Right kidney (tissue), 9 donors: ENCODE results near the gene TOR1AIP1.
A peak's percentile ranks its signal among the peaks of the same experiment; 100 is the strongest.
"Not testable (repeated sequence)": the region's sequence is repeated elsewhere in the genome, so short reads cannot be mapped to it uniquely, and the experiment has no call there.

Source experiments
- DNase-seq: peaks from one replicate; pipeline ENCODE4 v3.0.0-alpha.2; 2016
- long read RNA-seq, 8 donors: transcript quantifications; one replicate each; lab custom pipeline, GENCODE V29; 2026

The TOR1AIP1 gene
- long read RNA-seq, donor 1, full-length matches to known transcripts: 9 of 23 reads
- long read RNA-seq, donor 1, partial matches to known transcripts: 14 of 23 reads
- long read RNA-seq, donor 1, other reads (novel, unspliced or antisense): 0 of 23 reads
- long read RNA-seq, donor 2, full-length matches to known transcripts: 4 of 4 reads
- long read RNA-seq, donor 2, partial matches to known transcripts: 0 of 4 reads
- long read RNA-seq, donor 2, other reads (novel, unspliced or antisense): 0 of 4 reads
- long read RNA-seq, donor 3, full-length matches to known transcripts: 2 of 2 reads
- long read RNA-seq, donor 3, partial matches to known transcripts: 0 of 2 reads
- long read RNA-seq, donor 3, other reads (novel, unspliced or antisense): 0 of 2 reads
- long read RNA-seq, donor 4, full-length matches to known transcripts: 3 of 12 reads
- long read RNA-seq, donor 4, partial matches to known transcripts: 9 of 12 reads
- long read RNA-seq, donor 4, other reads (novel, unspliced or antisense): 0 of 12 reads
- long read RNA-seq, donor 5, partial matches to known transcripts: 8 of 12 reads
- long read RNA-seq, donor 5, other reads (novel, unspliced or antisense): 0 of 12 reads
- long read RNA-seq, donor 6, transcript TOR1AIP1-208 (10 exons, 3,685 nt): major isoform, 5 of 5 reads
- long read RNA-seq, donor 6, partial matches to known transcripts: 0 of 5 reads
- long read RNA-seq, donor 6, other reads (novel, unspliced or antisense): 0 of 5 reads
- long read RNA-seq, donor 7, full-length matches to known transcripts: 10 of 20 reads
- long read RNA-seq, donor 7, partial matches to known transcripts: 10 of 20 reads
- long read RNA-seq, donor 7, other reads (novel, unspliced or antisense): 0 of 20 reads
- long read RNA-seq, donor 8, full-length matches to known transcripts: 4 of 4 reads
- long read RNA-seq, donor 8, partial matches to known transcripts: 0 of 4 reads
- long read RNA-seq, donor 8, other reads (novel, unspliced or antisense): 0 of 4 reads

- DNase-seq: peak; percentile 99
Observed at GRCh38 chr1:179882253-179883039, at the start of gene TOR1AIP1. Gene TOR1AIP1 (plus strand): TSS chr1:179882285. CDS start chr1:179882503, 218 bp downstream.

DNA sequence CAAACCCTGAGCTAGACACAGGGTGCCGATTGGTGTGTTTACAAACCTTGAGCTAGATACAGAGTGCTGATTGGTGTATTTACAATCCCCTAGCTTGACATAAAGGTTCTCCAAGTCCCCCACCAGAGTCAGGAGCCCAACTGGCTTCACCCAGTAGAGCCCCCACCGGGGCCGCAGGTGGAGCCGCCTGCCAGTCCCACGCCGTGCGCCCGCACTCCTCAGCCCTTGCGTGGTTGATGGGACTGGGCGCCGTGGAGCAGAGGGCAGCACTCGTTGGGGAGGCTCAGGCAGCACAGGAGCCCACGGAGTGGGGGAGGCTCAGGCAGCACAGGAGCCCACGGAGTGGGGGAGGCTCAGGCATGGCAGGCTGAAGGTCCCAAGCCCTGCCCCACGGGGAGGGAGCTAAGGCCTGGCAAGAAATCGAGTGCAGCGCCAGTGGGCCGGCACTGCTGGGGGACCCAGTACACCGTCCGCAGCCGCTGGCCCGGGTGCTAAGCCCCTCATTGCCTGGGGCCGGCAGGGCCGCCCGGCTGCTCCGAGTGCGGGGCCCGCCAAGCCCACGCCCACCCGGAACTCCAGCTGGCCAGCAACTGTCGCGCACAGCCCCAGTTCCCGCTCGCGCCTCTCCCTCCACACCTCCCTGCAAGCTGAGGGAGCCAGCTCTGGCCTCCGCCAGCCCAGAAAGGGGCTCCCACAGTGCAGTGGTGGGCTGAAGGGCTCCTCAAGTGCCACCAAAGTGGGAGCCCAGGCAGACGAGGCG lies 45.2 kb upstream of the TOR1AIP1 start:
- not testable (repeated sequence) for DNase-seq

DNA sequence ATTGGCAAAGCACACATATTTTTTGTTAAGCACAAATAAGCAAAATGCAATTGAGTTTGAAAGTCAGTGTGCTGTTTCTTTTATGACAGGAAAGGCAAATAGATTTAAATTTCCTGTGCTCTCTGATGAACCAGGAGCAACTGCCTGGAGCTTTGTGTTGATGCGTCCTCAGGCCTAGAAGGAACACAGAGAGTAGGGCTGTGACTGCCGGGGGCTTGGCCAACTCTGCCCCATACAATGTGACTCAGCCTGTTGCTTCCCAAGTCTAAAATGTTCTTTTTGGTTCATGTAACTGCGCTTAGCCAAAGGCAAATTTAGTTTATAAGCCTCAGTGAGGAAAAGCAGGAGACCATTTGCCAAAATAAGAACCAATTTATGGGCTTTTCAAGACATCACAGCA lies 42.0 kb upstream of the TOR1AIP1 start:
- no peak for DNase-seq

GRCh38 chr1:179848233-179848632 lies 33.9 kb upstream of the TOR1AIP1 start:
- DNase-seq: no peak

- no peak for DNase-seq
Observed at GRCh38 chr1:179853102-179853501, 29.0 kb upstream of the TOR1AIP1 start.

DNA sequence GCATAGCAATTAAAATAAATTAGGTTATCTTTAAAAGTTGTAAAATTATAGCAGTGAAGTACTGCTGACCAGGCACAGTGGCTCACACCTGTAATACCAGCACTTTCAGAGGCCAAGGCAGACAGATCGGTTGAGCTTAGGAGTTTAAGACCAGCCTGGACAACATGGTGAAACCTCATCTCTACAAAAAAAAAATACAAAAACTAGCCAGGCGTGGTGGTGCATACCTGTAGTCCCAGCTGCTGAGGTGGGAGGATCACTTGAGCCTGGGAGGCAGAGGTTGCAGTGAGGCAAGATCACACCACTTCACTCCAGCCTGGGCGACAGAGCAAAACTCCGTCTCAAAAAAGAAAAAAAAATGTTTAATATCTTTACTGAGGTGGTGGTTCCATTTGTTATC lies 26.3 kb upstream of the TOR1AIP1 start:
- DNase-seq: not testable (repeated sequence)

DNA sequence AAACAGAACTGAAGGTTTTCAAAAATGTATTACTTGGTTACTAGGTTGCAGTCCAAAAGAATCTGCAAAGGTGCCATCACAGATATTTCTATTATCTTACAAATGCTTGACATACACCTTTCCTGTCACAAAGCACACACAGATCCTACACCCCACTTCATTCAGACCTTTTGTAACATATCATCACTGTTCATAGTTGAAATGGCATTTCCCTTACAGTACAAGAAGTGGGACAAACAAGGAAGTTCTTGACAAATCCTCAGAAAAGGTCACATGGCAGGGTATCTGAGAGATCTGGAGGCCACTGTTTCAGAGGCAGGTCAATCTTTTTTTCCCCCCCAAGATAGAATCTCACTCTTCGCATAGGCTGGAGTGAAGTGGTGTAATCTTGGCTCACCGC lies 25.8 kb upstream of the TOR1AIP1 start:
- no peak for DNase-seq

DNA sequence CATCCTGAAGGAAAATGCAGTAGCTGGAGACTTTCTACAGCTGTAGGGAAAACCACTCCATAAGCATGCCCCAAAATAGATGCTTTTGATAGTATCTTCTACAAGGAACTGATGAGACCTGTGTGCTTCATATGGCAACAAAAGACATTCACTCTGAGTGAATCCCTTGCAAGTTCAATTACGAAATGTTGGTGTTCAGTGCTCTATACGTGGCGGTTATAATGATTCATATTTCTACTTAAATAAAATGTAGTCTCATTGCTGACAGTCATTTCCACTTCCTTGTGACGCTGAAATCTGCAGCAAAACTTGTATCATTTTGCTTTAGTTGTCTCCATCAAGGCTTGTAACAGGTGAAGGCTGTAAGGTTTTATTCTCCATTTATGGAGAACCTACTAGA lies 25.1 kb upstream of the TOR1AIP1 start:
- no peak for DNase-seq

DNA sequence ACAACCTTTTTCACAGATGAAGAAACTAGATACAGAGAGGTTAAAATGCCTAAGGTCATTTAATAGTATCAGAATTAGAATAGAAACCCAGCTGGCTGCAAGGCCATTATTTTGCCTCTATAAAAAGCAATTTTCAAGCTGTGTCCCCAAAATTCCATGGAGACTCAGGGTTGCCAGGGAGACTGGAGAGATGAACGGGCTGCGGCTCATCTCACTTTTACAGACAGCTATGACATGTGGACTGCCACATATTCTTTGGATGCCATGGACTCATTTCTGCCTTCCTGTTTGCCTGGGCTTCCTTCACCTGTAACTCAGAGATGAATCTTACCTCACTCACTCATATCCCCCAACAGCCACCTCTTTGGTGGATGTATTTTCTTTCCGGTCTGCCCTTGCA lies 21.4 kb upstream of the TOR1AIP1 start:
- DNase-seq: no peak

GRCh38 chr1:179865377-179865776 lies 16.7 kb upstream of the TOR1AIP1 start:
- no peak for DNase-seq

GRCh38 chr1:179866616-179867015 lies 15.5 kb upstream of the TOR1AIP1 start:
- DNase-seq: no peak

DNA sequence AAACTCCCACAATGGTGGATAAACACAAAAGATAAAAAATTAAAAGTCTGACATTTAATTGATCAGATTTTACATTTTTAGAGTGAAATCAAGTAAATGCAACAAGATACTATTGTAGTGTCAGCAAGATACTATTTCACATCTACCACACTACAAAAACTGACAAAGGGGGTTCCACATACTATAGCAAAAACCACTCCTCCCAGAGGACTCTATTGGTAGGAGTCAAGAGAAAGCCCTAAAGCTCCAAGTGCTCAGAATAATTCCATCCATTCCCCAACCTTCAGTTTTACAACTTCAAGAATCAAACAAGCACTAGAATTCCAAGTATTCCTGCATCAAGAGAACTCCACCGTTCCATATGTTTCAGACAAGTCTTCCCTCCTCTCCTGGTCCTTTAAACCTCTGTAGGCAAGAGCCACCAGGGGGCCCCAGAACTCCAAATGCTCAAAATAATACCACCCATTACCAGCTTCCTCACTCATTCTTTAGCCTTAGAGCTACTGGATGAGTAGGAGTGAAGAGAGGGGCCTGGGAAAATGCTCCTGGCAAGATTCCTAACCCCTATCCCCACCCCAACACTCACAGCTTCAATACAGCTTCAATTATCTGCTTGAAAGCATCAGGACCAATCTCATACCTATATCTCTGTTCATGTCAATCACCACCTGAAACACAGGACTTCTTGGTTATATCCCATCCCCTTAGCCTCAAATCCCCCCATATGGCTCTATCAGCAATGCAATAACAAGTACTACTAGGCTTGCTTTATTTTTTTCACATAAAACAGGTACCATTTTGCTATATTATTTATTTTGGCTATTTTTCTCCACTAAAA lies 14.4 kb upstream of the TOR1AIP1 start:
- DNase-seq: no peak

- no peak for DNase-seq
Observed at GRCh38 chr1:179870870-179871269, 11.2 kb upstream of the TOR1AIP1 start.

GRCh38 chr1:179871940-179872339 lies 10.1 kb upstream of the TOR1AIP1 start:
- DNase-seq: no peak

DNA sequence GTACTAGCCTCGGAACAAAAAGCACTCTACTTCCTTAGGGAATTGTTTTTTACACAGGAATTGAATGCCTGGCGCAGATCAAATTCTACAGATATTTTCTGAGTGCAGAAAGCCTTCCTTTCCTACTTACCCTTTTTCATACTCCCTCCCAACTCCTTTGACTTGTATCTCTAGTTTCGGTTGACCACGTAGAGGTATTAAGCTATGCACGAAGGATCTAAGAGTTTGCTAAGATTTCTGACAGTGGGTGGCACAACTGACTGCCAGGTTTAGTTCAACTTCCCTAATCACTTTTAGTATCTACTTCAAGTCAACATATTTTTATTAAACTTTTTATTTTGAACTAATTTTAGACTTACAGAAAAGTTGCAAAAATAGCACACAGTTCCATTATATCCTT lies 9.5 kb upstream of the TOR1AIP1 start:
- DNase-seq: no peak

GRCh38 chr1:179873438-179873851 lies 8.6 kb upstream of the TOR1AIP1 start:
- no peak for DNase-seq

- DNase-seq: no peak
Observed at GRCh38 chr1:179875596-179876299, 6.3 kb upstream of the TOR1AIP1 start.

DNA sequence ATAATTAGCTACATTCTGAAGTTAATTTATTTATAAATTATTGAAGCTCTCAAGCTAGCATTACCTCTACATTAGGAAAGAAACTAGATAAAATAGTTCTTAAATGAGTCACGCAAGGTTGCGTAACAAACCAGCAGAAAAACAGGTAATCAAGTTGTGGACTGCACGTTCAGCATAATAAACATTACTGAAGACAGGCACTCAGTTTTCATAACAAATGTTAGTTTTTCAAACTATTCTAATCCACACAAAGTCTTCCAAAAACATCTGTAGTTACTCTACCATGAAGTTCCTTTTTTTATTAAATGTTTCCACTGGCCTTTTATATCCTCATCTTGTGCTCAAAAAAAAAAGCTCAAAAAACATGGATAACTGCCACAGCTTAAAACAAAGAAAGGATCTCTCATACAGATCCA lies 5.8 kb upstream of the TOR1AIP1 start:
- DNase-seq: no peak

GRCh38 chr1:179877586-179878265 lies 4.4 kb upstream of the TOR1AIP1 start, which contains the start of gene TOR1AIP2:
Gene TOR1AIP2 (minus strand): TSS chr1:179877803. CDS start chr1:179852665, 25,138 bp downstream.
- DNase-seq: peak; percentile 70
